Left lung (tissue), 10 donors: ENCODE measurements around the gene RHOF. TPM values are rescaled to one million over a fixed set of nuclear protein-coding genes. Genes with fewer than 3 reads are reported as not detected.
"Not testable (repeated sequence)": the region's sequence is repeated elsewhere in the genome, so short reads cannot be mapped to it uniquely, and the experiment has no call there.

Experiments
- ATAC-seq: fragments of 200-7000 bp; cut with Tn5 transposase; one replicate; pipeline ENCODE4 v1.9.1; 2020; ENCODE audit warnings: moderate library complexity
- DNase-seq, 4 donors: peaks; one replicate each; pipeline ENCODE4 v3.0.0-alpha.2; 2013 to 2020
- H3K27ac ChIP-seq, 2 donors: fragments of 200-600 bp; sonication (generic) in 1 of 2; one replicate each; pipeline versions ENCODE4 v1.5.0 to v1.8.0; 2020 to 2021
- H3K27me3 ChIP-seq, 2 donors: fragments of 200-600 bp; sonication (generic) in 1 of 2; one replicate each; pipeline versions ENCODE4 v1.5.0 to v1.8.0; 2020 to 2021
- H3K36me3 ChIP-seq, 2 donors: fragments of 200-600 bp; sonication (generic) in 1 of 2; one replicate each; pipeline versions ENCODE4 v1.5.0 to v1.8.0; 2020 to 2021
- H3K4me1 ChIP-seq, 2 donors: fragments of 200-600 bp; one replicate each; pipeline ENCODE4 v1.8.0; 2021
- H3K4me3 ChIP-seq, 2 donors: fragments of 200-600 bp; sonication (generic) in 1 of 2; one replicate each; pipeline versions ENCODE4 v1.5.0 to v1.8.0; 2020 to 2021; ENCODE audit warnings: mild to moderate bottlenecking in 1 of 2
- H3K9me3 ChIP-seq, 2 donors: fragments of 200-600 bp; sonication (generic) in 1 of 2; one replicate each; pipeline versions ENCODE4 v1.5.0 to v1.8.0; 2020 to 2021
- intact Hi-C, 2 donors: fragments of 100-400 bp; cut with DNase I; formaldehyde crosslinking; loops; one replicate each; pipeline versions ENCODE4 v1.11.2 to v1.14.2; 2022
- polyA plus RNA-seq, 6 donors: library from polyadenylated mRNA; unstranded; fragments of 120-200 nt; gene quantifications; one replicate each; pipeline ENCODE4 v1.2.1, GENCODE V29; 2013; ENCODE audit not compliant: insufficient read length in 6 of 6
- total RNA-seq, 2 donors: library from RNA; stranded (reverse); fragmentation: NEBNext Ultra II Directional; extraction: Animal tissue kit (Norgen Biotek cat#: 25700); gene quantifications; one replicate each; pipeline ENCODE4 v1.2.1, GENCODE V29; 2021
- TF ChIP-seq, protein P1 (sequence below), 2 donors: fragments of 200-600 bp; sonication (generic) in 1 of 2; IDR thresholded peaks; one replicate each; pipeline versions ENCODE4 v1.5.0 to v1.8.0; 2021; ENCODE audit warnings: antibody characterized with exemption in 2 of 2
- donor health status: DM: no; HTN: yes; CAD: no.
- donor health status: DM: no; HTN: no; CAD: no.

Gene RHOF
- total and polyA plus RNA-seq, 8 donors, result 8.5 to 48.3 (median 12.3) TPM

DNA sequence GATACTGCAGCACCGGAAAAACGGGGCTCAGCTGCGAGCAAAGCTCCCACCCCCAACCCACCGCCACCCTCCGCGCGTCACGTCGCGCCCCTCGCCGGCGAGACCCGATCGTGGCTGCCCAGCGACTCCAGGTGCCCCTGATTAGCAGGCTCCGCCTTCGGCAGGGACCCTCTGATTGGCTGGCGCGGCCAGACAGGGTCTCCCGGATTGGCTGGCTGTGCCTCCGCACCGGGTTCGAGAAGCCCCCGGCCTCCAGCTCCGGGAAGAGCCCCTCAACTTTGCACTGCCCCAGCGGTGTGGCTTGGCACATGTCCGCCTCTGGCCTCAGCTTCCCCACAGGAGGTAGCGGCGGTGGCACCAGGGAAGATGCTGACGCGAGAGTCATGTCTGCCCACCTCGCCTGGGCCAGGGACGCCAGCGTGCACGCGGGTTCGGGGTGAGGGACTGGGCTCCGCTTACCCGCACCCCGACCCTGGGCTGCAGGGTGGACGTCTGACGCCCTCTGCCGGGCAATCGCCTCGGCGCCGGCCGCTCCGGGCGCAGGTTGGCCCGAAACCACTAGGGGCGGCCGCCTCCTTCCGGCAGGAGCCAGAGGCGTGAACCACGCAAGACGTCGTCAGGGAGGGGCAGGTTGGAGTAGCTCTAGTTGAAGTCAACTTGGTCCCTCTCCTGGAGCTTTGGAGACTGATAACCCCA lies 498 bp upstream of the RHOF start:
- Histone ChIP-seq H3K4me3 (peak overlapping the region; percentile 46 to 69), H3K9me3 (no peaks in the 10 kb centered on the region), H3K27ac (peak overlapping the region; percentile 82 to 100), H3K27me3 (no peaks in the 10 kb centered on the region), H3K4me1 (peaks cover 40 to 99% of the 10 kb centered on the region in 2 donors), H3K36me3 (peaks cover 0 to 28% of the 10 kb centered on the region in 2 donors)
- DNase-seq (peak; percentile 87 to 99 (median 94)), ATAC-seq (peak; percentile 82)
- TF ChIP-seq, protein P1, sequence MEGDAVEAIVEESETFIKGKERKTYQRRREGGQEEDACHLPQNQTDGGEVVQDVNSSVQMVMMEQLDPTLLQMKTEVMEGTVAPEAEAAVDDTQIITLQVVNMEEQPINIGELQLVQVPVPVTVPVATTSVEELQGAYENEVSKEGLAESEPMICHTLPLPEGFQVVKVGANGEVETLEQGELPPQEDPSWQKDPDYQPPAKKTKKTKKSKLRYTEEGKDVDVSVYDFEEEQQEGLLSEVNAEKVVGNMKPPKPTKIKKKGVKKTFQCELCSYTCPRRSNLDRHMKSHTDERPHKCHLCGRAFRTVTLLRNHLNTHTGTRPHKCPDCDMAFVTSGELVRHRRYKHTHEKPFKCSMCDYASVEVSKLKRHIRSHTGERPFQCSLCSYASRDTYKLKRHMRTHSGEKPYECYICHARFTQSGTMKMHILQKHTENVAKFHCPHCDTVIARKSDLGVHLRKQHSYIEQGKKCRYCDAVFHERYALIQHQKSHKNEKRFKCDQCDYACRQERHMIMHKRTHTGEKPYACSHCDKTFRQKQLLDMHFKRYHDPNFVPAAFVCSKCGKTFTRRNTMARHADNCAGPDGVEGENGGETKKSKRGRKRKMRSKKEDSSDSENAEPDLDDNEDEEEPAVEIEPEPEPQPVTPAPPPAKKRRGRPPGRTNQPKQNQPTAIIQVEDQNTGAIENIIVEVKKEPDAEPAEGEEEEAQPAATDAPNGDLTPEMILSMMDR (IDR thresholded peaks at IDR 0.05), result peak; percentile 99 to 100
- intact Hi-C loops, result loop anchor here in 1 of 2 donors (10.0 kb wide), 1 partner anchor 91 kb away; the partner anchor contains the start of gene PSMD9

GRCh38 chr12:121792607-121793439 lies 665 bp downstream of the RHOF start:
- H3K27me3 ChIP-seq, result no peaks in the 10 kb centered on the region
- H3K4me3 ChIP-seq, result peak overlapping the region; percentile 46 to 69
- TF ChIP-seq, protein P1 (IDR thresholded peaks at IDR 0.05), result no peak
- H3K4me1 ChIP-seq, result peaks cover 32 to 99% of the 10 kb centered on the region in 2 donors
- intact Hi-C loops, result loop anchor here in 1 of 2 donors (10.0 kb wide), 1 partner anchor 92 kb away; the partner anchor contains the start of gene PSMD9
- ATAC-seq, result peak; percentile 35
- H3K27ac ChIP-seq, result peak overlapping the region; percentile 82 to 100
- H3K9me3 ChIP-seq, result no peaks in the 10 kb centered on the region
- peaks cover 0 to 16% of the 10 kb centered on the region in 2 donors for H3K36me3 ChIP-seq
- peak in 3 of 4 donors; percentile 67 to 89 (median 76) for DNase-seq

DNA sequence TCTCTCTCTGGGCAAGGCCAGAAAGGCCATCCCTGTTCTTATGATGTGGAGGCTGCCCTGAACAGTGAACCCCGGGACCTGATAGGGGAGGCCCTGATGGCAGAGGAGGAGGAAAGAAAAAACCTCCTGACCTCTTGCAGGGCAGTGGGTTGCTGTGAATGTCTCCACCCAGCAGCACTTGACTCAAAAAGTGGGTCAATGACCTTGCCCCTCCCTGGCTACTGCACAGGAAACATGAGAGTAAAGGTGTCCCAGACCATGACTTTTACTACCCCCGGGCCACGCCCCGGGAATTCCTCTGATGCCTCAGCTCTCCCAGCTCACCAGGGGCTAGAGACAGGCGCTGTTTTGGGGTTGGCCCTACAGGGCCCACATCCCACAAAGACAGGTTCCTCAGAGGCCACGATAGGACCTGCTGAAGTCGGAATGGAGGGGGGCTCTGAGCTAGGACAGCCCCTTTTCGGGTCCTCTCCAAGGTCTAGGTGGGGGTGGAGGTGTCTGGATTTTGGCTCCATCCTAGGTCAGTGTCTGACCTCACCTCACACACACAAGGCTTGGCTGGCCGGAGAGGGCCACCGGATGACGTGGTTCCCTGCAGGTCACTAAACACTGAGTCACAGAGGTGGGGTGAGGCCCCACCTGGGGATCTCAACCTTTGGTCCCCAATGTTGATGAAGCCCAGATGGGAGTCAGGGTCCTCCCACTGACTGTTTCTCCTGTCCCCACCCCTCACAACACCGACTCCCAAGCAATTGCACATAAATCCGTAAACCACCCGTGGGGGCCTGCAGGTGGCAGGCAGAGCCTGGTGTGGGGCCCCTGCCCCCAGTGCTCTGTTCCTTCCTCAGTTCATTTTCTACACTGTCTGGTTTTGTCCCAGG lies 1.6 kb downstream of the RHOF start:
- DNase-seq, result no peak
- H3K4me3 ChIP-seq, result peak overlapping the region; percentile 46 to 69
- H3K4me1 ChIP-seq, result peaks cover 25 to 99% of the 10 kb centered on the region in 2 donors

DNA sequence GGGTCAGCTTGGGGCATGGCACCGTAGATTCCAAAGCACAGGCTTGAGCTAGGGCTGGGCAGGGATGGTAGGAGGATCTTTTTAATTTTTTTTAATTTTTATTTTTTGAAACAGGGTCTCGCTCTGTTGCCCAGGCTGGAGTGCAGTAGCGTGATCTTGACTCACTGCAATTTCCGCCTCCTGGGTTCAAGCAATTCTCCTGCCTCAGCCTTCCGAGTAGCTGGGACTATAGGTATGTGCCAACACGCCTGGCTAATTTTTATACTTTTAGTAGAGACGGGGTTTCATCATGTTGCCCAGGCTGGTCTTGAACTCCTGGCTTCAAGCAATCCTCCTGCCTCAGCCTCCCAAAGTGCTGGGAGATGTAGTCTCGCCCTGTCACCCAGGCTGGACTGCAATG lies 2.7 kb downstream of the RHOF start:
- not testable (repeated sequence) for H3K36me3 ChIP-seq, DNase-seq, H3K9me3 ChIP-seq, H3K27me3 ChIP-seq, ATAC-seq, H3K4me3 ChIP-seq
- Histone ChIP-seq H3K27ac (peak overlapping the region in 1 of 2 donors; percentile 100), H3K4me1 (peaks cover 17 to 96% of the 10 kb centered on the region in 2 donors)
- intact Hi-C loops, result loop anchor here in 1 of 2 donors (10.0 kb wide), 1 partner anchor 94 kb away; the partner anchor contains the start of gene PSMD9

More for the DNA sequence above, 1.6 kb downstream of the RHOF start:
- TF ChIP-seq, protein P1 (IDR thresholded peaks at IDR 0.05), result no peak
- Histone ChIP-seq H3K9me3 (no peaks in the 10 kb centered on the region), H3K36me3 (peaks cover 0 to 13% of the 10 kb centered on the region in 2 donors), H3K27ac (peak overlapping the region; percentile 82 to 100), H3K27me3 (no peaks in the 10 kb centered on the region)
- no peak for ATAC-seq
- intact Hi-C loops, result loop anchor here in 1 of 2 donors (10.0 kb wide), 1 partner anchor 93 kb away; the partner anchor contains the start of gene PSMD9
